Gastroesophageal sphincter (tissue), 4 donors: ENCODE measurements around the gene TMEM245. TPM values are rescaled to one million over a fixed set of nuclear protein-coding genes. Genes with fewer than 3 reads are reported as not detected.

Source experiments
- ATAC-seq: fragments of 150-250 bp; one replicate; pipeline ENCODE4 v1.9.1; 2016; ENCODE audit warnings: mild to moderate bottlenecking, moderate library complexity
- H3K27ac ChIP-seq, 4 donors: fragments of 200-600 bp; sonication (generic) in 3 of 4; 1 replicate in 3 of 4; 2 replicates in 1 of 4; pipeline ENCODE4 v1.5.1; 2016 to 2019
- H3K27me3 ChIP-seq: fragments of 200-600 bp; sonication (generic); one replicate; pipeline ENCODE4 v1.5.1; 2019
- H3K36me3 ChIP-seq, 2 donors: fragments of 200-600 bp; sonication (generic); one replicate each; pipeline ENCODE4 v1.5.1; 2019; ENCODE audit warnings: control low read depth in 1 of 2
- H3K4me1 ChIP-seq, 3 donors: fragments of 200-600 bp; sonication (generic); 1 replicate in 2 of 3; 2 replicates in 1 of 3; pipeline ENCODE4 v1.5.1; 2016 to 2019; ENCODE audit warnings: control low read depth in 2 of 3
- H3K4me3 ChIP-seq, 2 donors: fragments of 200-600 bp; sonication (generic); one replicate each; pipeline ENCODE4 v1.5.1; 2019; ENCODE audit warnings: mild to moderate bottlenecking in 1 of 2, moderate library complexity in 1 of 2
- H3K9me3 ChIP-seq, 3 donors: fragments of 200-600 bp; sonication (generic); one replicate each; pipeline ENCODE4 v1.5.1; 2017 to 2019; ENCODE audit warnings: control low read depth in 2 of 3
- EP300 ChIP-seq: sonication (generic); formaldehyde crosslinking; IDR thresholded peaks from one replicate; pipeline ENCODE4 v1.6.1; 2017; ENCODE audit warnings: antibody characterized with exemption, mild to moderate bottlenecking
- POLR2A ChIP-seq, 2 donors: fragments of 450-650 bp; IDR thresholded peaks; one replicate each; pipeline ENCODE4 v1.6.1; 2017; ENCODE audit warnings: antibody characterized with exemption in 2 of 2, mild to moderate bottlenecking in 2 of 2, moderate library complexity in 1 of 2
- POLR2AphosphoS5 ChIP-seq: sonication (generic); formaldehyde crosslinking; IDR thresholded peaks from one replicate; pipeline ENCODE4 v1.6.1; 2017; ENCODE audit warnings: antibody characterized with exemption
- whole genome bisulfite sequencing, 2 donors: methylation state at CpG; one replicate each; pipeline ENCODE4 v1.1.5; 2018; ENCODE audit warnings: low coverage in 1 of 2; 5-methylcytosine and 5-hydroxymethylcytosine counted together
- total RNA-seq, 4 donors: library from RNA; depleted of rRNA; stranded (reverse); fragments of >200 nt; gene quantifications; one replicate each; pipeline ENCODE4 v1.1.0, GENCODE V29; 2016
- TF ChIP-seq, protein P1 (sequence below), 4 experiments: fragments of 200-600 bp in 2 of 4; fragments of 450-650 bp in 2 of 4; sonication (generic) in 1 of 4; IDR thresholded peaks; one replicate each; pipeline ENCODE4 v1.5.1; 2017 to 2019; ENCODE audit warnings: antibody characterized with exemption in 4 of 4, mild to moderate bottlenecking in 2 of 4, moderate library complexity in 2 of 4

Gene TMEM245
- total RNA-seq, 4 donors from 2014 or later: 130 to 180 (median 142) TPM

GRCh38 chr9:109166171-109166770 lies 46.5 kb upstream of the TMEM245 start:
- TF ChIP-seq, protein P1, sequence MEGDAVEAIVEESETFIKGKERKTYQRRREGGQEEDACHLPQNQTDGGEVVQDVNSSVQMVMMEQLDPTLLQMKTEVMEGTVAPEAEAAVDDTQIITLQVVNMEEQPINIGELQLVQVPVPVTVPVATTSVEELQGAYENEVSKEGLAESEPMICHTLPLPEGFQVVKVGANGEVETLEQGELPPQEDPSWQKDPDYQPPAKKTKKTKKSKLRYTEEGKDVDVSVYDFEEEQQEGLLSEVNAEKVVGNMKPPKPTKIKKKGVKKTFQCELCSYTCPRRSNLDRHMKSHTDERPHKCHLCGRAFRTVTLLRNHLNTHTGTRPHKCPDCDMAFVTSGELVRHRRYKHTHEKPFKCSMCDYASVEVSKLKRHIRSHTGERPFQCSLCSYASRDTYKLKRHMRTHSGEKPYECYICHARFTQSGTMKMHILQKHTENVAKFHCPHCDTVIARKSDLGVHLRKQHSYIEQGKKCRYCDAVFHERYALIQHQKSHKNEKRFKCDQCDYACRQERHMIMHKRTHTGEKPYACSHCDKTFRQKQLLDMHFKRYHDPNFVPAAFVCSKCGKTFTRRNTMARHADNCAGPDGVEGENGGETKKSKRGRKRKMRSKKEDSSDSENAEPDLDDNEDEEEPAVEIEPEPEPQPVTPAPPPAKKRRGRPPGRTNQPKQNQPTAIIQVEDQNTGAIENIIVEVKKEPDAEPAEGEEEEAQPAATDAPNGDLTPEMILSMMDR (IDR thresholded peaks at IDR 0.05): no peak
- TF ChIP-seq EP300 (no peak), POLR2A (IDR thresholded peaks at IDR 0.05) (no peak), POLR2AphosphoS5 (no peak)
- WGBS, 2 donors: 69 to 76% methylated on average over 6 to 9 of the region's 16 CpGs
- no peak for ATAC-seq
- Histone ChIP-seq H3K27me3 (peaks cover 24% of the 10 kb centered on the region), H3K4me3 (peak overlapping the region in 1 of 2 donors; percentile 59), H3K27ac (no peak overlapping the region), H3K4me1 (peaks cover 0 to 12% (median 0%) of the 10 kb centered on the region in 3 donors), H3K36me3 (no peaks in the 10 kb centered on the region), H3K9me3 (no peaks in the 10 kb centered on the region)

GRCh38 chr9:109164042-109164441 lies 44.3 kb upstream of the TMEM245 start:
- peaks cover 0 to 12% (median 0%) of the 10 kb centered on the region in 3 donors for H3K4me1 ChIP-seq
- no peak for ATAC-seq
- H3K9me3 ChIP-seq: no peaks in the 10 kb centered on the region
- H3K27ac ChIP-seq: no peak overlapping the region
- TF ChIP-seq POLR2AphosphoS5 (no peak), EP300 (no peak), POLR2A (IDR thresholded peaks at IDR 0.05) (no peak)
- TF ChIP-seq, protein P1 (IDR thresholded peaks at IDR 0.05): no peak
- H3K4me3 ChIP-seq: no peak overlapping the region
- H3K36me3 ChIP-seq: no peaks in the 10 kb centered on the region
- peaks cover 24% of the 10 kb centered on the region for H3K27me3 ChIP-seq
- 63 to 100% methylated on average over 1 to 5 of the region's 5 CpGs for WGBS, 2 donors

DNA sequence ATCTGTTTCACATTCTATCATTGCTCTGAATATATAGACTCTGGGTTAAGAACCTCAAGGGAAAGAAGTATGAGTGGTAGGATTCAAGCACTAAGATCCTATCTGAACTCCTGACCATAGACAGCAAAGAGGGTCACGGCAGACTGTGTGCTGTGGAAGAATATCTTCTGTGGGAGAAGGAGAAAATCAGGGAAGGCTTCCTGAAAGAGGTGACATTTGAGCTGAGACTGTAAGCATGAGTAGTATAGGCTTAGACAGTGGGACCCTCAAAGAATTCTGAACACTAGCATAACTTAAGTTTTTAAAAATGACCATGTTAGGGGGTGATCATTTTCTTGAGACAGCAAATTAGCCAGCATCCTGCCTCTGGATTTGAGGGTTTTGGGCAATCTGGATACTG lies 43.4 kb upstream of the TMEM245 start:
- Histone ChIP-seq H3K27me3 (peaks cover 23% of the 10 kb centered on the region), H3K4me1 (peaks cover 0 to 12% (median 0%) of the 10 kb centered on the region in 3 donors), H3K4me3 (no peak overlapping the region), H3K27ac (no peak overlapping the region), H3K36me3 (no peaks in the 10 kb centered on the region), H3K9me3 (no peaks in the 10 kb centered on the region)
- ATAC-seq: no peak
- TF ChIP-seq POLR2AphosphoS5 (no peak), POLR2A (IDR thresholded peaks at IDR 0.05) (no peak), EP300 (no peak)
- TF ChIP-seq, protein P1 (IDR thresholded peaks at IDR 0.05): no peak
- whole genome bisulfite sequencing, 2 donors: 100% methylated on average over 1 of the region's 1 CpG

DNA sequence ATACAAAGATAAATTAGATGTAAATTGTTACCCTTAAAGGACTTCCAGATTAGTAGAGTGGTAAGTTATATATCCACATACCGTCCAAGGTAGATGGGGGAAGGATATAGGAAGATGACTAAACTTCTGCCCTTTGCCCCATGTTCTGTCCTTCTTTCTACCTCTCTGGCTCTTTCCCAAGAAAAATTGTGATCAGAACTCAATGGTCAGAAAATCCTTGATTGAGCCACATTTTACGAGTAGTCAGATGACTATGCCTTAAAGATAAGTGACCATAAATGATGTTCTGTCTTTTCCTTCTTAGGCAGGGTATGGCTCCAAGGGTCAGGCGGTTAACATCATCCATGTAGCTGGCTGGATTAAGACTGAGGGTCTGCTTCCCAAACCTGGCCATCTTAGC lies 42.9 kb upstream of the TMEM245 start:
- Histone ChIP-seq H3K4me1 (peaks cover 0 to 11% (median 0%) of the 10 kb centered on the region in 3 donors), H3K36me3 (no peaks in the 10 kb centered on the region), H3K4me3 (no peak overlapping the region), H3K9me3 (no peaks in the 10 kb centered on the region), H3K27me3 (peaks cover 18% of the 10 kb centered on the region), H3K27ac (no peak overlapping the region)
- no peak for TF ChIP-seq POLR2A (IDR thresholded peaks at IDR 0.05)
- TF ChIP-seq, protein P1 (IDR thresholded peaks at IDR 0.05): no peak
- TF ChIP-seq EP300: no peak
- TF ChIP-seq POLR2AphosphoS5: no peak
- WGBS, 2 donors: 82 to 92% methylated on average over 1 to 3 of the region's 3 CpGs
- no peak for ATAC-seq

DNA sequence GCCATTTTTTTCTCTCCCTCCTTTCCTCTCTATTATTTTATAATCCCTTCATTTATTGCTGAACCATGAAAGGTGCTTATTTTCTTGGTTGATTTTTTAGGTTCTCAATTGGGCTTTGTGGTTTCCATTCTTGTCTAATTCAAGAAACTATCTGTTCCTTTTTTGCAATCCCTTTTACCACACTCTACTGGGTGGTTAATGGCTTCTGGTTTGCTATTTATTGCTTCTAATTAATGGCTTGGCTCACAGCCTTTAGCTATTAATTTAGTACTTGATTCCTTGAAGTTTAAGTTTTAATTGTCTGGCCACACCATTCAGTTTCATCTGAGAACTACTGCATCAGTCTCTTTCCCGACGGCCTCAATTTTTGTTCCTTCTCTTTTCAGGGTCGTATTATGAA lies 41.7 kb upstream of the TMEM245 start:
- Histone ChIP-seq H3K27me3 (peaks cover 6% of the 10 kb centered on the region), H3K9me3 (no peaks in the 10 kb centered on the region), H3K36me3 (no peaks in the 10 kb centered on the region), H3K4me3 (no peak overlapping the region), H3K27ac (no peak overlapping the region), H3K4me1 (peaks cover 0 to under 1% (median 0%) of the 10 kb centered on the region in 3 donors)
- no peak for ATAC-seq
- 78 to 87% methylated on average over 3 of the region's 3 CpGs for WGBS, 2 donors
- TF ChIP-seq, protein P1 (IDR thresholded peaks at IDR 0.05): no peak
- TF ChIP-seq POLR2A (IDR thresholded peaks at IDR 0.05): no peak
- TF ChIP-seq POLR2AphosphoS5: no peak
